ENCODE results near the gene EHD4.

EHD4 gene

GRCh38 chr15:41908736-41909461 lies 63.5 kb downstream of the EHD4 start:
- in situ Hi-C loops (cut with HindIII; ENCODE audit: low sequenced_read_pairs) = no loop called here
- TF ChIP-seq, protein P1, sequence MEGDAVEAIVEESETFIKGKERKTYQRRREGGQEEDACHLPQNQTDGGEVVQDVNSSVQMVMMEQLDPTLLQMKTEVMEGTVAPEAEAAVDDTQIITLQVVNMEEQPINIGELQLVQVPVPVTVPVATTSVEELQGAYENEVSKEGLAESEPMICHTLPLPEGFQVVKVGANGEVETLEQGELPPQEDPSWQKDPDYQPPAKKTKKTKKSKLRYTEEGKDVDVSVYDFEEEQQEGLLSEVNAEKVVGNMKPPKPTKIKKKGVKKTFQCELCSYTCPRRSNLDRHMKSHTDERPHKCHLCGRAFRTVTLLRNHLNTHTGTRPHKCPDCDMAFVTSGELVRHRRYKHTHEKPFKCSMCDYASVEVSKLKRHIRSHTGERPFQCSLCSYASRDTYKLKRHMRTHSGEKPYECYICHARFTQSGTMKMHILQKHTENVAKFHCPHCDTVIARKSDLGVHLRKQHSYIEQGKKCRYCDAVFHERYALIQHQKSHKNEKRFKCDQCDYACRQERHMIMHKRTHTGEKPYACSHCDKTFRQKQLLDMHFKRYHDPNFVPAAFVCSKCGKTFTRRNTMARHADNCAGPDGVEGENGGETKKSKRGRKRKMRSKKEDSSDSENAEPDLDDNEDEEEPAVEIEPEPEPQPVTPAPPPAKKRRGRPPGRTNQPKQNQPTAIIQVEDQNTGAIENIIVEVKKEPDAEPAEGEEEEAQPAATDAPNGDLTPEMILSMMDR (IDR thresholded peaks at IDR 0.05; ENCODE audit: low read depth, low read length) = no peak
- DNase-seq (ENCODE audit: low read depth, low spot score) = no peak
- H3K4me3 ChIP-seq (ENCODE audit: low read depth, low read length) = no peak overlapping the region

GRCh38 chr15:41907141-41907540 lies 65.2 kb downstream of the EHD4 start:
- H3K4me3 ChIP-seq (ENCODE audit: low read depth, low read length) = no peak overlapping the region
- in situ Hi-C loops (cut with HindIII; ENCODE audit: low sequenced_read_pairs) = no loop called here
- no peak for DNase-seq (ENCODE audit: low read depth, low spot score)
- TF ChIP-seq, protein P1 (IDR thresholded peaks at IDR 0.05; ENCODE audit: low read depth, low read length) = no peak

GRCh38 chr15:41906608-41907007 lies 65.7 kb downstream of the EHD4 start:
- in situ Hi-C loops (cut with HindIII; ENCODE audit: low sequenced_read_pairs) = no loop called here
- TF ChIP-seq, protein P1 (IDR thresholded peaks at IDR 0.05; ENCODE audit: low read depth, low read length) = no peak
- no peak for DNase-seq (ENCODE audit: low read depth, low spot score)
- H3K4me3 ChIP-seq (ENCODE audit: low read depth, low read length) = no peak overlapping the region

- in situ Hi-C loops (cut with HindIII; ENCODE audit: low sequenced_read_pairs) = no loop called here
- no peak for DNase-seq (ENCODE audit: low read depth, low spot score)
- no peak overlapping the region for H3K4me3 ChIP-seq (ENCODE audit: low read depth, low read length)
- TF ChIP-seq, protein P1 (IDR thresholded peaks at IDR 0.05; ENCODE audit: low read depth, low read length) = no peak
Measured at GRCh38 chr15:41905036-41905793, 67.1 kb downstream of the EHD4 start.

GRCh38 chr15:41904541-41905005 lies 67.8 kb downstream of the EHD4 start:
- TF ChIP-seq, protein P1 (IDR thresholded peaks at IDR 0.05; ENCODE audit: low read depth, low read length) = peak; percentile 92
- no peak overlapping the region for H3K4me3 ChIP-seq (ENCODE audit: low read depth, low read length)
- in situ Hi-C loops (cut with HindIII; ENCODE audit: low sequenced_read_pairs) = no loop called here
- peak; percentile 55 for DNase-seq (ENCODE audit: low read depth, low spot score)

- H3K4me3 ChIP-seq (ENCODE audit: low read depth, low read length) = no peak overlapping the region
- in situ Hi-C loops (cut with HindIII; ENCODE audit: low sequenced_read_pairs) = no loop called here
- TF ChIP-seq, protein P1 (IDR thresholded peaks at IDR 0.05; ENCODE audit: low read depth, low read length) = no peak
- no peak for DNase-seq (ENCODE audit: low read depth, low spot score)
Measured at GRCh38 chr15:41903782-41904181, 68.6 kb downstream of the EHD4 start.
